ENCODE data around the gene SLC9A9.

SLC9A9 gene

GRCh38 chr3:143265501-143266070 lies 582.7 kb downstream of the SLC9A9 start:
- no peak for DNase-seq

GRCh38 chr3:143263852-143264513 lies 584.3 kb downstream of the SLC9A9 start:
- no peak for DNase-seq

GRCh38 chr3:143261848-143262247 lies 586.4 kb downstream of the SLC9A9 start:
- DNase-seq = no peak

- no peak for DNase-seq
Observed at GRCh38 chr3:143258692-143259091, 589.6 kb downstream of the SLC9A9 start.

GRCh38 chr3:143256416-143256815 lies 591.9 kb downstream of the SLC9A9 start:
- DNase-seq = no peak

GRCh38 chr3:143255739-143256138 lies 592.5 kb downstream of the SLC9A9 start:
- no peak for DNase-seq

- no peak for DNase-seq
Observed at GRCh38 chr3:143252931-143253330, 595.3 kb downstream of the SLC9A9 start.

- no peak for DNase-seq
Observed at GRCh38 chr3:143249014-143249413, 599.3 kb downstream of the SLC9A9 start.

GRCh38 chr3:143247073-143247472 lies 601.2 kb downstream of the SLC9A9 start:
- no peak for DNase-seq

GRCh38 chr3:143245692-143246091 lies 602.6 kb downstream of the SLC9A9 start:
- no peak for DNase-seq

GRCh38 chr3:143244516-143245063 lies 603.7 kb downstream of the SLC9A9 start:
- no peak for DNase-seq

GRCh38 chr3:143243686-143244085 lies 604.6 kb downstream of the SLC9A9 start:
- no peak for DNase-seq

GRCh38 chr3:143242691-143243090 lies 605.6 kb downstream of the SLC9A9 start:
- no peak for DNase-seq

- no peak for DNase-seq
Observed at GRCh38 chr3:143242101-143242500, 606.2 kb downstream of the SLC9A9 start.

GRCh38 chr3:143241481-143241951 lies 606.8 kb downstream of the SLC9A9 start:
- no peak for DNase-seq

- DNase-seq = no peak
Observed at GRCh38 chr3:143240886-143241285, 607.4 kb downstream of the SLC9A9 start.

- no peak for DNase-seq
Observed at GRCh38 chr3:143239031-143239430, 609.2 kb downstream of the SLC9A9 start.

- no peak for DNase-seq
Observed at GRCh38 chr3:143237077-143237627, 611.1 kb downstream of the SLC9A9 start.

- DNase-seq = no peak
Observed at GRCh38 chr3:143236226-143236964, 611.9 kb downstream of the SLC9A9 start.

GRCh38 chr3:143235614-143236204 lies 612.6 kb downstream of the SLC9A9 start:
- DNase-seq = no peak

- DNase-seq = no peak
Observed at GRCh38 chr3:143234526-143234925, 613.7 kb downstream of the SLC9A9 start.

- no peak for DNase-seq
Observed at GRCh38 chr3:143232981-143233380, 615.3 kb downstream of the SLC9A9 start.

GRCh38 chr3:143228405-143228804 lies 619.9 kb downstream of the SLC9A9 start:
- no peak for DNase-seq

Measured in activated CD8-positive, alpha-beta memory T cell treated with anti-CD3 and anti-CD28 coated beads, Interleukin-2, amount 50 U/mL, for 4 hours (primary cell).